ENCODE results near the gene ERICH3. TPM values are rescaled to one million over a fixed set of nuclear protein-coding genes. Genes with fewer than 3 reads are reported as not detected.

ERICH3 gene
- total RNA-seq, 1 experiment from 2014 or later: not detected

DNA sequence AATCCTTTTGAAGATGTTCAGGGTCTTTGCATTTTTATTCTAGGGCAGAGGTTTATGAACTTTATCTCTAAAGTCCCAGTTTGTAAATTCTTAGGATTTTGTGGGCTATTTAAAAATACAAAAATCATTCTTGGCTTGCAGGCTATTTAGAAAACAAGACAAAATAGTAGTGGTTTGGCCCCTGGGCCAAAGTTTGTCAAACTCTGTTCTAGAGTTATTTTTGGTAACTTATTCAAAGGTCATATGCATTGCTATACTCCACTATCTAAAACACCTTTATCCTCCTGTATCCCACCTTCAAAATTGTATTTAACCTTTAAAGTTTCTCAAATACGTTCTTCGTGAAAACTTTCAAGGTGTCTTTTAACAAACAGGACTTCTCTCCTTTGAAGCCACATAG is 85.7 kb downstream of the ERICH3 start:
- no peaks in the 10 kb centered on the region for H3K27me3 Mint-ChIP-seq (ENCODE audit: low read depth)
- Histone ChIP-seq H3K4ac (ENCODE audit: low read depth, low read length) (no peak overlapping the region), H2BK20ac (ENCODE audit: low read depth, low read length, poor library complexity, severe bottlenecking) (no peak overlapping the region), H3K23ac (ENCODE audit: insufficient read length, low read depth, low read length) (no peak overlapping the region), H2AFZ (ENCODE audit: low read length) (no peak overlapping the region), H2AK5ac (ENCODE audit: insufficient read length, low read length) (no peak overlapping the region), H3K79me1 (ENCODE audit: insufficient read depth, low read depth, low read length, poor library complexity, severe bottlenecking) (no peaks in the 10 kb centered on the region), H3T11ph (ENCODE audit: low read length) (no peak overlapping the region), H3K4me1 (ENCODE audit: insufficient read depth, low read length) (no peaks in the 10 kb centered on the region), H3K18ac (ENCODE audit: insufficient read length, low read depth, low read length) (no peak overlapping the region), H2BK5ac (ENCODE audit: insufficient read length, low read length) (no peak overlapping the region), H3K14ac (ENCODE audit: insufficient read depth, low read length) (no peak overlapping the region), H4K5ac (ENCODE audit: insufficient read length, low read depth, low read length) (no peak overlapping the region), H3K4me2 (ENCODE audit: insufficient read depth, insufficient read length, low read length) (no peak overlapping the region), H2BK15ac (ENCODE audit: low read depth, low read length) (no peak overlapping the region), H4K91ac (ENCODE audit: insufficient read length, low read depth, low read length) (no peak overlapping the region), H4K8ac (replicated peaks; ENCODE audit: insufficient read length, low read depth, low read length) (no peak overlapping the region), H3K56ac (ENCODE audit: insufficient read length, low read depth, low read length) (no peak overlapping the region), H3K9ac (ENCODE audit: extremely low read depth, insufficient read length, low read length) (no peak overlapping the region), H2BK12ac (ENCODE audit: insufficient read length, low read depth, low read length) (no peak overlapping the region), H4K20me1 (ENCODE audit: control insufficient read depth, insufficient read depth, insufficient read length) (no peaks in the 10 kb centered on the region), H3K27ac (ENCODE audit: insufficient read length, low read depth, low read length) (no peak overlapping the region), H2BK120ac (ENCODE audit: low read depth, low read length, poor library complexity, severe bottlenecking) (no peak overlapping the region), H3K9me3 (ENCODE audit: control insufficient read depth, low read depth, low read length) (no peaks in the 10 kb centered on the region), H3K79me2 (ENCODE audit: insufficient read depth, low read length) (no peaks in the 10 kb centered on the region), H3K27me3 (ENCODE audit: insufficient read depth, low read length) (no peaks in the 10 kb centered on the region; the same call in 1 of the 2 replicates), H3K23me2 (ENCODE audit: insufficient read length, low read depth, low read length, poor library complexity, severe bottlenecking) (no peaks in the 10 kb centered on the region)
- H3K9me3 Mint-ChIP-seq: no peaks in the 10 kb centered on the region
- no peak for DNase-seq
- H3K4me1 Mint-ChIP-seq: no peaks in the 10 kb centered on the region
- no peak for TF ChIP-seq CTCF (conservative IDR thresholded peaks at IDR 0.05)
- 100% methylated on average over 1 of the region's 2 CpGs for WGBS (ENCODE audit: extremely low coverage, insufficient read length, low lambda C conversion rate)
- H3K36me3 Mint-ChIP-seq (ENCODE audit: insufficient read depth in 1 of 3, low read depth in 3 of 3): no peaks in the 10 kb centered on the region
- no peak overlapping the region for H3K27ac Mint-ChIP-seq
- no peak overlapping the region for H3K4me3 Mint-ChIP-seq

All from H9 (cell line).